Measurements from ENCODE around the gene BRWD1. TPM values are rescaled to one million over a fixed set of nuclear protein-coding genes. Genes with fewer than 3 reads are reported as not detected.

BRWD1 gene
- total and polyA plus RNA-seq, 2 of the 8 experiments (the other 6 are each of a cell fraction or from before 2014, with no cell fraction given), result 9.3 to 45.2 TPM

GRCh38 chr21:39150877-39151276 lies 162.6 kb downstream of the BRWD1 start:
- H2BK120ac ChIP-seq (replicated peaks; ENCODE audit: low read depth, low read length), result no peak overlapping the region
- H2AFZ ChIP-seq (ENCODE audit: low read length), result no peak overlapping the region
- H3K4me2 ChIP-seq (ENCODE audit: insufficient read depth in 1 of 2, low read depth in 2 of 2, low read length in 2 of 2), result no peak overlapping the region
- no peak overlapping the region for H2AK5ac ChIP-seq (ENCODE audit: low read depth, low read length)
- H3K9ac ChIP-seq (replicated peaks in 1 of 4; ENCODE audit: extremely low read depth in 1 of 4, low read depth in 3 of 4, low read length in 3 of 4), result no peak overlapping the region
- no peak overlapping the region for H3K4me3 ChIP-seq (ENCODE audit: extremely low read depth in 1 of 4, insufficient read depth in 2 of 4, low read depth in 3 of 4, low read length in 4 of 4)
- no peaks in the 10 kb centered on the region for H3K23me2 ChIP-seq (ENCODE audit: low read depth, low read length)
- no peak overlapping the region for H3K18ac ChIP-seq (ENCODE audit: extremely low read depth, low read length)
- H2BK15ac ChIP-seq (ENCODE audit: low read length), result no peak overlapping the region
- H2BK5ac ChIP-seq (ENCODE audit: low read depth, low read length), result no peak overlapping the region
- no peak overlapping the region for H3K23ac ChIP-seq (ENCODE audit: insufficient read length)
- 0 out of 4 replicates have a peak, but pooled peaks cover 0 to under 1% of the 10 kb centered on the region in 2 experiments for H3K9me3 ChIP-seq (ENCODE audit: insufficient read depth in 2 of 2, low read depth in 1 of 2, low read length in 1 of 2)
- no peak overlapping the region for H3K14ac ChIP-seq (ENCODE audit: insufficient read length)
- H3K27me3 ChIP-seq (replicated peaks in 1 of 4; ENCODE audit: control insufficient read depth in 3 of 4, extremely low read depth in 1 of 4, insufficient read depth in 3 of 4, low read length in 3 of 4), result no peaks in the 10 kb centered on the region
- no peaks in the 10 kb centered on the region for H3K36me3 ChIP-seq (ENCODE audit: control insufficient read depth in 2 of 4, insufficient read depth in 4 of 4, low read length in 3 of 4)
- FAIRE-seq (no peak), DNase-seq (ENCODE audit: low read depth in 1 of 2, low spot score in 2 of 2) (no peak)
- H4K91ac ChIP-seq (replicated peaks; ENCODE audit: insufficient read length, low read length), result no peak overlapping the region
- no peak overlapping the region for H3K27ac ChIP-seq (ENCODE audit: low read depth, low read length)
- no peak overlapping the region for H2BK12ac ChIP-seq (ENCODE audit: low read depth, low read length)
- TF ChIP-seq JUND (IDR thresholded peaks at IDR 0.05; ENCODE audit: low read length), result no peak
- TF ChIP-seq KDM4A (IDR thresholded peaks at IDR 0.05; ENCODE audit: low read depth, low read length, severe bottlenecking), result no peak
- H2BK20ac ChIP-seq (ENCODE audit: low read length), result no peak overlapping the region
- H3K4ac ChIP-seq (replicated peaks; ENCODE audit: insufficient read length, low read depth, low read length), result no peak overlapping the region
- CTCF ChIA-PET (ENCODE audit: partially characterized antibody), result interaction anchor here (0.6 to 1.5 kb wide), 6 partner anchors 9 to 475 kb away, joined by 3 to 5 read pairs (median 4); no protein-coding TSS in a partner anchor
- H3K56ac ChIP-seq (replicated peaks; ENCODE audit: insufficient read length, low read depth, low read length), result no peak overlapping the region
- H3K79me2 ChIP-seq (ENCODE audit: control insufficient read depth in 1 of 2, insufficient read depth in 2 of 2, low read length in 2 of 2), result no peaks in the 10 kb centered on the region
- no peaks in the 10 kb centered on the region for H4K20me1 ChIP-seq (replicated peaks in 1 of 2; ENCODE audit: control insufficient read depth in 1 of 2, insufficient read depth in 2 of 2, low read length in 2 of 2)
- no peak overlapping the region for H4K8ac ChIP-seq (ENCODE audit: extremely low read depth, insufficient read depth, low read length)
- no peaks in the 10 kb centered on the region for H3K79me1 ChIP-seq (ENCODE audit: low read depth, low read length)
- no peaks in the 10 kb centered on the region for H3K4me1 ChIP-seq (replicated peaks in 1 of 4; ENCODE audit: control insufficient read depth in 3 of 4, insufficient read depth in 4 of 4, low read length in 3 of 4)
- no peak overlapping the region for H4K5ac ChIP-seq (ENCODE audit: insufficient read length, low read depth, low read length)
- POLR2A ChIA-PET (ENCODE audit: partially characterized antibody), result interaction anchor here (0.5 to 1.1 kb wide), 2 partner anchors 33 to 91 kb away, joined by 3 read pairs; no protein-coding TSS in a partner anchor

Data from H1 (cell line).